Lower leg skin (tissue), 3 donors: Measurements from ENCODE around the gene C9orf43.

ENCODE experiments used
- POLR2A ChIP-seq, 2 donors: fragments of 450-650 bp; IDR thresholded peaks; one replicate each; pipeline ENCODE4 v1.6.1; 2016 to 2017; ENCODE audit warnings: antibody characterized with exemption in 2 of 2, mild to moderate bottlenecking in 1 of 2, moderate library complexity in 1 of 2
- TF ChIP-seq, protein P1 (sequence below), 3 donors: fragments of 450-650 bp; IDR thresholded peaks; one replicate each; pipeline ENCODE4 v1.5.1; 2016; ENCODE audit warnings: antibody characterized with exemption in 3 of 3, mild to moderate bottlenecking in 3 of 3, moderate library complexity in 2 of 3

DNA sequence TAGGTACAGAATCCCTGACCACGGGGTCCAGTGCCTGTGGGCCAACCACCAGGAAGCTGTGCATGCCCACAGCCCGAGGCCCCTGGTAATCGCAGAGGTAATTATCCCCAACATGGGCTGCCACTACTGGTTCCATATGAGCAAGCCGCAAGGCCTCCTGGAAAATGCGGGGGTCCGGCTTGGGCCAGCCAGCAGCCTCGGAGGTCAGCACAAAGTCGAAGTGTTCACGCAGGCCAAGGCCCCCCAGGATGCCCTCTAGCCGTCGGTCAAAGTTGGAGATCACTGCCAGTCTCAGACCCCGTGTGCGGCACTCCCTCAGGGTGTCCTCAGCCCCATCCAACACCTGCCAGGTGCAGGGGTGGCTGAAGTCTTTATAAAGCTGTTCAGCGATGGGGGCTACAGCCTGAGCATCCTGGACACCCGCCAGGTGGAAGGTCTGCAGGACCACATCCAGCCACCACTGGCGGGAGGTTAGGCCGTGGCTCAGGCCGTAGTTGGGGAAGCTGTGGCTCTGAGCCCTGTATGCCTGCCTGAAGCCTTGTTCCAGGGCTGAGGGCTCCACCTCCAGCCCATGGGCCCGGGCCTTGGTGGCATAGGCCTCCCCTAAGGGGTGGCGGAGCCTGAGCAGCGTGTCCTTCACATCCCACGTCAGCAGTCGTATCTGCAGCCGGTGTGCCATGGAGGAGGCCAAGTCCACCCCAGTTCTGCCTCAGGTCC lies 36.7 kb upstream of the C9orf43 start:
- TF ChIP-seq, protein P1, sequence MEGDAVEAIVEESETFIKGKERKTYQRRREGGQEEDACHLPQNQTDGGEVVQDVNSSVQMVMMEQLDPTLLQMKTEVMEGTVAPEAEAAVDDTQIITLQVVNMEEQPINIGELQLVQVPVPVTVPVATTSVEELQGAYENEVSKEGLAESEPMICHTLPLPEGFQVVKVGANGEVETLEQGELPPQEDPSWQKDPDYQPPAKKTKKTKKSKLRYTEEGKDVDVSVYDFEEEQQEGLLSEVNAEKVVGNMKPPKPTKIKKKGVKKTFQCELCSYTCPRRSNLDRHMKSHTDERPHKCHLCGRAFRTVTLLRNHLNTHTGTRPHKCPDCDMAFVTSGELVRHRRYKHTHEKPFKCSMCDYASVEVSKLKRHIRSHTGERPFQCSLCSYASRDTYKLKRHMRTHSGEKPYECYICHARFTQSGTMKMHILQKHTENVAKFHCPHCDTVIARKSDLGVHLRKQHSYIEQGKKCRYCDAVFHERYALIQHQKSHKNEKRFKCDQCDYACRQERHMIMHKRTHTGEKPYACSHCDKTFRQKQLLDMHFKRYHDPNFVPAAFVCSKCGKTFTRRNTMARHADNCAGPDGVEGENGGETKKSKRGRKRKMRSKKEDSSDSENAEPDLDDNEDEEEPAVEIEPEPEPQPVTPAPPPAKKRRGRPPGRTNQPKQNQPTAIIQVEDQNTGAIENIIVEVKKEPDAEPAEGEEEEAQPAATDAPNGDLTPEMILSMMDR (IDR thresholded peaks at IDR 0.05) = no peak
- no peak for TF ChIP-seq POLR2A (IDR thresholded peaks at IDR 0.05)
